GM21526 (cell line): ENCODE measurements around the gene VWA8.
"Not testable (repeated sequence)": the region's sequence is repeated elsewhere in the genome, so short reads cannot be mapped to it uniquely, and the experiment has no call there.

Experiments
- ATAC-seq: cut with Tn5 transposase; IDR thresholded peaks from one replicate; pipeline ENCODE4 v1.9.1; 2021; ENCODE audit warnings: moderate library complexity; ENCODE audit not compliant: unreplicated experiment, low FRiP score

Gene VWA8

DNA sequence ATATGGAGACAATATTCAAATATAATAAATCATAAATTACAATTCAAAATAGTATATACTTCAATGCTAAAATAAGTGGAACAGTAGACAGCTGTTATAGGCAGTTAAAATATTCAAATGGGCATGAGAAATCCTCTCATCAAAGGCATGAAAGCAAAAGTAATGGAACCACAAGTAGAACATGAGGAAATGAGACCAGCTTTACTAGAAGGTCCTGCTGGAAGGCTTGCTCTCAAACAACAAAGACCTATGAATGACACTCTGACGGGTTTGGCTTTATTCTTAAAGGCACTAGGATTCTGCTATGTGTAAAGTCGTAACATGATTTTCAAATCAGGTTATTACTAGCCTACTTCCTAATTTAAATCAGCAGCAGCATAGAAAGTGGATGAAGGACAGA lies 148.1 kb downstream of the VWA8 start:
- no peak for ATAC-seq

DNA sequence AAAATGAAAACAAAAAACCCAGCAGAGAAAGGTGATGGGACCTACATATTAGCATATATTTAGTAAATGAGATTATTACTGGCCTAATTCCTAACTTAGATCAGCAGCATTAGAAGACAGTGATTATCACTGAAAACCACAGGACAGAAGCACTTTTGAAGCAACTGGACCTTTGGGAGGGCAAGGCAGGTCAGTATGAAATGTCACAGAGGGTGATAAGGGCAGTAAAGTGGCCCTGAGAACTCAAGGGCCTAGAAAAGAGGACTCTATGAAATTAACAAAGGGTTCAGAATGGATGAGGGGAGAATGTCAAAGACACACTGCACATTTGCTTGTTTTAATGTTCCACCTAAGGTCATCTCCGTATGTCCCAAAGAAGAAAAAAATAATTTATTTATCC lies 148.7 kb downstream of the VWA8 start:
- ATAC-seq: no peak

DNA sequence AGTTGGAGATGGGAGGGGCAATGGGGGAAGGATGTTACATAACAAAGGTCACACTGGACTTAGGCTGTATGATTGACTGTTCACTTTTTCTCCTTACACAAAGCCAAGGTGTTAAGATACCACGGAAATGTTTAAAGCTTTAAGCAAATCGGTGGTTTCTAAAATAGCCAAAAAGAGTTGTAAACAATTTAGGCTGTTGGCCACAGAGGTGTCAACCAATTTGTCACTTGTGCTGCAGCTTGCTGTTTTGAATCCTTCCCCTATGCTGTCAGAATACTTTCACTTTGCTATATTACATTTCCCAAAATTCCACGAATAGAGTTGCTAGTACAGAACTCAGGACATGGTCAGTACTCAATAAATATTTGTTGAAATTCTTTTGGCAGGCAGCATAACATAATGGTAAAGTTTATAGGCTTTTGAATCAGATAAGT lies 149.3 kb downstream of the VWA8 start:
- ATAC-seq: no peak

DNA sequence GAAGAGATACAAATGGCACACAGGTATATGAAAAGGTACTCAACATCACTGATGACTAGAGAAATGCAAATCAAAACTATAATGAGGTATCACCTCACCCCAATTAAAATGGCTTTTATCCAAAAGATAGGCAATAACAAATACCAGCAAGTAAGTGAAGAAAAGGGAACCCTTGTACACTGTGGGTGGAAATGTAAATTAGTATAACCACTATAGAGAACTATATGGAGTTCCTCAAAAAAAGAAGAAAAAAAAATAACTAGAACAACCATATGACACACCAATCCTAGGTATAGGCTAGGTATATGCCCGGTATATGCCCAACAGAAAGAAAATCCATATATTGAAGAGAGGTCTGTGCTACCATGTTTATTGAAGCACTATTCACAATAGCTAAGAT lies 150.9 kb downstream of the VWA8 start:
- no peak for ATAC-seq

DNA sequence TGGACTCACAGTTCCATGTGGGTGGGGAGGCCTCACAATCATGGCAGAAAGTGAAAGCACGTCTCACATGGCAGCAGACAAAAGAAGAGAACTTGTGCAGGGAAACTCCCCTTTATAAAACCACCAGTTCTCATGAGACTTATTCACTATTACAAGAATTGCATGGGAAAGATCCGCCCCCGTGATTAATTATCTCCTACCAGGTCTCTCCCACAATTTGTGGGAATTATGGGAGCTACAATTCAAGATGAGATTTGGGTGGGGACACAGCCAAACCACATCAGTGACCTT lies 157.5 kb downstream of the VWA8 start:
- not testable (repeated sequence) for ATAC-seq

DNA sequence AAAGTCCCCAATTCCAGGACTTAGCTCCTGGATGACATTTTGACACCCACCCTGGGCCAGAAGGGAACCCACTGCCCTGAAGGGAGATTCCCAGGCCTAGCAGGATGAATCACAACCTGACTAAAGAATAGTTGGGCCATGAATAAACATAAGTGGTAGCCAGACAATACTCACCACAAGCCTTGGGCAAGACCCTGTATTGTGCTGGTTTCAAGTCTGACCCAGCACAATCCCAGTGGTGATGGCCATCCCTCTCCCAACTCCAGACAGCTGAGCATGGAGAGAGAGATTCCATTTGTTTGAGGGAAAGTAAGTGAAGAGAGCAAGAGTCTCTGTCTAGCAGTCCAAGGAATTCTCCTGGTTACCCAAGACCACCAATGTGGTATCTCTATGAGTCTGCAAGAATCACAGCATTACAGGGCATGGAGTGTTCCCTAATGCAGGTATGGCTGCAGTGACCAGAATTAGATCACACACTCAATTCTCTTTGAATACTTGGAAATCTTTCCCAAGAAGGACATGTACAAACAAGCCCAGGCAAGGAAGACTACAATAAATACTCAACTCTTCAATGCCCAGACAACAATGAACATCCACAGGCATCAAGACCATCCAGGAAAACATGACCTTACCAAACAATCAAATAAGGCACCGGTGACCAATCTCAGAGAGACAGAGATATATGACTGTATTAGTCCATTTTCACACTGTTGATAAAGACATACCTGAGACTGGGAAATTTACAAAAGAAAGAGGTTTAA lies 158.0 kb downstream of the VWA8 start:
- ATAC-seq: no peak

DNA sequence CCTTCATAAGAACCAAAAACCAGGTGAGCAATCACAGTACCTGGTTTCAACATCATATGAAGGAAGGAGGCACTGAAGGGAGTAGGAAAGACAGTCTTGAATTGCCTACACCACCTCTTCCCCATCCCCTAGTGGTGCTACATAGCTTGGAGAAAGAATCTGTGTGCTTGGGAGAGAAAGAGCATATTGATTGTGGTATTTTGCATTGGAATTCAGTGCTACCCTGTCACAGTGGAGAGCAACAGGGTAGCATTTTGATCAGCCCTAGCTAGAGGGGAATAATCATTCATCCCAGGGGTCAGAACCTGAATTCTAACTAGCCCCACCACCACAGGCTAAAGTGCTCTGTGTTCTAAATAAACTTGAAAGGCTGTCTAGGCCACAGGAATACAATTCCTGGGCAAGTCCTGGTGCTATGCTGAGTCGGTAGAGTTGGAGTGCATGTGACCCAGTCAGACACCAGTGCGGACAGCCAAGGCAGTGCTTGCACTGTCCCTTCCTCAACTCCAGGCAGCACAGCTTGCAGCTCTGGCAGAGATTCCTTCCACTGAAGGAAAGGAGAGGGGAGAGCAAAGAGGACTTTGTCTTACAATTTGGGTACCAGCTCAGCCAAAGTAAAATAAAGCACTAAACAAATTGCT lies 158.7 kb downstream of the VWA8 start:
- ATAC-seq: no peak

DNA sequence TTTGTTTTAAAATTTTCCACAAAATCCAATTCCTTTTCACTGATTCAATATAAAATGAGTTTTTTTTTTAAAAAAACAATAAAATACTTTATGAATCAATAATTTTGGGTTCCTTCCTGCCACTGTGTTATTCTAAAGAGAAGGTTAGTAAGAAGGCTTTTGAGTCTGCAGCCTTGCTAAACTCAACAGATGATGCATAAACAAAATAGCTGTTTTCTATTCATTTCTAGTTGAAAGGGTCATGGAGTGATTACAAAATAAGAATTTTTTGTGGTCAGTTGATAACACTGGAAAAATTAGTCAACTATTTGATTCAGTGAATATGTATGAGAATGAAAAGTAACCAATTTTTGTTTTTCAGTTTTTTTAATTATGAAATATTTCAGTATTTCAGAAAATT lies 169.9 kb downstream of the VWA8 start:
- no peak for ATAC-seq

DNA sequence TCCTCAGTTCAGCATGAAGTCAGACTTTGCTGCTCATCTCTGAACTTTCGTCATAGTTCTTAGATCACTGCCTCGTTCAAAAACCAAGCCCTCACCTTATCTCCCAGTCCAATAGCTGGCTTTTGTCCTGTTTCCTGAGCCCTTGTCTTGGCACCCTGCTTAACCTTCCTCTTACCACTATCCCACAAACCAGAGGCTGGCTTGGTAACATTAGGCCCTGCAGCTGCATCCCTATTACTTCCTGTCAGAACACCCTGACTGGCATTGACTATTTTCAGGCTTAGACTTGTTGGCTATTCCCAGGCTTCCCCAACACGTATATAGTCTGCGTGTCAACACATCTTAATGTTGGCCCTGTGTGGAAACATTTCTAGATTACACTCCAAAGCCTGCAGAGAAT lies 172.4 kb downstream of the VWA8 start:
- no peak for ATAC-seq

DNA sequence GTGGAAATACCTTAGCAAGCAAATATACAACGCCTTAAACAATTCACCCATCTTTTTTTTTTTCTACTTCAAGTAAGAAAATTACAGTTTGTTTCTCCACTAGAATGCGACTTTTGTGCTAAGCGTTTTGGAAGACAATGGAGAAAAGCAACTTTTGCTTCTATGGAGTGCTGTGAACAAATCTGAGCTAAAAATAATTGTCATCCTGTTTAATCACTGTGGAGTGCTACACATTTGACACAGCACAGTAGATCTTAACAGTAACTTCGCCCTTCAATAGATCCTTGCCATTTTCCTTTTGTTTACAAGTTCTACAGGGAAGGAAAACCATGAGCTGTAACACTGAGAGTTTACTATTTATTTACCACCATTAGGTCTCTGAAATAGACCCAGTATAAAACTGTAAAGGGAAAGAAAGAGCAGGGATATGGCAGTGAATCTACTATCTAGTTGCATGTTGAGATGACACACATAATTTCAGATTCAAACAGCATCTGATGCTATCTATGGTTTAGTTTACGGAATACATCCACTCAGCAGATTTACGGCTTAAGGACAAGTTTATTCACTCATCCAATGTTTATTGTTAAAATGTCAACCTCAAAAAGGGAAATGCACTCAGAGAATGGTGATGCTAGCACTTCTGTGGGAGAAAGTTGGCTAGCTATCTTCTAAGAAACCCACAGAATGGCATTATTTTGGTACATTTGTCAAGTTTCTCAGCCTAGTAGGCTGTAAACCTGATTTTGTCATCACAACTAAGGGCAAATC lies 175.3 kb downstream of the VWA8 start:
- no peak for ATAC-seq

DNA sequence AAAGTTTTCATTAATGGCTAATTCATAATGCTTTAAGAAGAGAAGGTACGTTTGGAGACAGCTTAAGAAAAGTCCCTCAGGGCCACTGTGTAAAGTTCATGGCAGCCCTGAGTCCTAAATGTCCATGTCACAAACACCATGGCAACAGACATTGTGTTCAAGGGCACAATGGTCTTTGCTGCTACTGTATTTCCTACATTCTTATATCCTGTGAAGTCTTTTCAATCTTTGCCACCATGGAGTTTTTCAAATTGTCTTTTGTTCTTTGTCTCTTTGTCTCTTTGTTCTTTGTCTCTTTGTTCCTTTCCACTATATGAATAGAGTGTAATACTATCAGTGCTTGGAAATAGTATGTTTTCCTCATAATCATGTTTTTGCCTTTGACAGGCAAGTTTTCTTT lies 178.8 kb downstream of the VWA8 start:
- no peak for ATAC-seq

DNA sequence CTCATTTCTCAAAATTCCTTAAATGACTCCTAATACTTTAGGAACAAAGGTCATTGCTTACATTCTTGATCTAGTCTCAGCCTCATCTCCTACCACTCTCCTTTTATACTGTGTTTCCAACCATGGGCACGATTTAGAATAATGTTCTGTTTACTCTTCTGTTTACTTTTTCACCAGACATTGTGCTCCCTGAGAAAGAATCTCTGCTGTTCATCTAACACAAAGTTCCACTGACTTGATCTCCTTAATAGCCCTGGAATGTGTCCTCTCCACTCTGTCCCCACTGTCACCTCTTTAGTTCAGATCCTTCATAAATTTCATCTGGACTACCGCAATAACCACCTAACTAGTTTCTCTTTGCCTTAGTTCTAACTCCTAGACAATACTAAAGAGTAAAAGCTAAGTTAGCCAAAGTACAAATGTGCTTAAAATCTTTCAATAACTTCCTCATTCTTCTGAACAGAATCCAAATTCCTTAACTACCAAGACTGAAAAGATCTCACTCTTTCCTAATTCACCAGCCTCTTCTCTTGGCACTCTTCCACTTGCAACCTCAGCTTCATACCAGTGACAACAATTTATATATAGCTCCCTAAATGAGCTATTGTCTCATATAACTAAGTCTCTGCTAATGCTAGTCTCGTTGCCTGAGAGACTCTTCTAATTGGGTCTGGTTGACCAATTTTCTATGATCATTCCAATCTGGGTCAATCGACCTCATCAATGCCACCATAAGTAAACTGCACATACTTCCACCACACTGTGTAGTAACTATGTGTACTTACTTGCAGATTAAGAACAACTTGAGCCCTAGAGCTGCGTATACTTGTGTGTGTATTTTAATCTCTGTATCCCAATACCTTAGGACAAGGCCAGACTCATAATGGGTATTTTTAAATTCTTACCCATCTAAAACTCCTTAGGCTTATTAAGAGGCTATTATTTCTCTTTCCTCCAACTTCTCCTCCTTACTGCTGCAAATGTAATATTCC lies 179.9 kb downstream of the VWA8 start:
- no peak for ATAC-seq

DNA sequence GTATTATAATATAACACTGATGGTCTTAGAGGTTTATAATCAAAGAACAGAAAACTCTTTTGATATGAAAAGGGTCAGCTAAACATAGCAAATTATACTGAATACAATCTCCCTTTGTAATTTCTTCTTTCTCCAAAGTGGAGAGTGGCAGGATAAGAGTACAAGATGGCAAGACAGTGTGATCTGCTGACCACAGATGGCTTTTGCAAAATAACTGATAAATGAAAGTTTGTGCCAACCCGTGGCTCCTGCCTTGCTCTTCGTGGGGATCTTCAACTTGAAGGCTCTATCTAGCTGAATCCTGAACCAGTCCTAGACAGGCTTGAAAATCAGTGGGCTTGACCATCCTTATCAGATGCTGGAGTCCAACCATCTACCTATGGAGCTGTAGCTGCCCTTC lies 185.7 kb downstream of the VWA8 start:
- ATAC-seq: no peak

DNA sequence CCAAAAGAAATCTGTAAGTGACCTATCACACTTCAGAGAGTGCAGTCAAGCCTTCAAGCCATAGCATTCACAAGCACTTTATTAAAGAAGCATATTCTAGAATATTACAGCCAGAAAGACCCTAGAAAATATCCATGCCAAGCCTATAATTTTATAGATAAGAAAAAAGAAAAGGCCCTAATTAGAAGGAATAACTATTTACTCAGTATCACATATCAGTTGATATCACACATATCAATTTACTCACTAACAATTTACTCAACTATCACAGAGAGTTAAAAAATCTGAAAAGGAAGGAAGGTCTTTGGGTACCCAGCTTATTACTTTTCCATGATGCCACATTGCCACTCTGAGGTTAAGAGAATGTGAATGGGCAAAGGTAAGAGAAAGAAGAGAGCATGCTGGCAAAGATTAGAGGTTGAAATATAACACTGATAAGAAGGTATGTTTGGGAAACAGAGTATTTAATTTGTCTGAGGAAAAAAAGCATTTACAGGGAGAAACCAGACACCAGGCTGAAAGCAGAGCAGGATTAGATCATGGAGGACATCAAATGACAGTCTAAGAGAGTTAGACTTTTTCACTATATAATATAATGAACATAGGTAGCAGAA lies 186.2 kb downstream of the VWA8 start:
- ATAC-seq: no peak

DNA sequence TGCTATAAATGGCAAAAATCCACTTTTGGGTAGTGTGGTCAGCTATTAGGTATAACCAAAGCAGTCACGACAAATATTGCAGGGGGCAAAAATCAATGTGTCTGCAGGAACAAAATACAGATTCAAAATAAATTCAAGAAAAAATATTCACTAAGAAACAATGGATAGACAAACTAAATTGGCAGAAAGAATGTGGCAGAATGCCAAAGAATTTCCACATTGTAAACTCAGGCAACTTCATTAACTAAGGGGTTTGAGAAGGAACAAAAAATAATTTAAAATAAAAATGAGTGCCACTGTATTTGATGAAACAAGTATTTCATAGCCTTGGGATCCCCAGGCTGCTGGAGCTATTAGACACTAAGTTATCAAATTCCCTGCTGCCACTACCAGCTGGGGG lies 193.1 kb downstream of the VWA8 start:
- no peak for ATAC-seq

DNA sequence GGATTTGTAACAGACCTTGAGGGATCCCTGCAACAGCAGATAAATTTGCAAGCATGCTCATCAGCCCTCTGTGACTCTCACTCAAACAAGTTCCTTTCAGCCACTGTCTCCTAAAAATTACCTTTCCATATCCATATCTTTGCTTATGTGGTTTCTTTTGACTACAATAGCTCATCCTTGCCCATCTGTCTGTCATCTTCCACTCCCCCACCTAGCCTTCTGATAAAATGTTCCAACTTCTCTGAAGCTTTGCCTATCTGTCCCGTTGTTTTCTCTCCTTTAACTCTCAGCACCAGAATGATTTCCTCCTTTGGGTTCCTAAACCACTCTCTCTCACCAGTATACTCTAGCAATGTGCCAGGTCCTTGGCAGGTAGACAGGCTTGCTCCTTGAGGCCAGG lies 194.5 kb downstream of the VWA8 start:
- ATAC-seq: no peak

DNA sequence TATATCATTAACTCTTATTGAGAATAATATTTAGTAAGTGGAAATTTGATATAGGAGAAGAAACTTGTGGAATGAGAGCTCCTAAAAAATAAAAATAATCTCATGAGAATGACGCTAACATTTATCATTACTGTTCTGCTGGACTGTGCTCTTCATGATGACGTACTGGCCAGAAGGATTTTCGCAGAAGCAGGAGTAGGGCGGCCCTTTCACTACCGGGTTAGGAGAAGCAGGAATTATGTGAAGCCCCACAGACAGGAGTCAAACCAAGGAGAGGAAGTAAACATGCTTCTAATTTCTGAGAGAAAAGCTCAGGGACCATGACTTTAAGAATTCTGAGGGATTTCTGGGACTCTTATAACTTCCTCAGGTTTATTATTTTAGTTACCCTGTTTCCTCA lies 195.1 kb downstream of the VWA8 start:
- ATAC-seq: no peak

DNA sequence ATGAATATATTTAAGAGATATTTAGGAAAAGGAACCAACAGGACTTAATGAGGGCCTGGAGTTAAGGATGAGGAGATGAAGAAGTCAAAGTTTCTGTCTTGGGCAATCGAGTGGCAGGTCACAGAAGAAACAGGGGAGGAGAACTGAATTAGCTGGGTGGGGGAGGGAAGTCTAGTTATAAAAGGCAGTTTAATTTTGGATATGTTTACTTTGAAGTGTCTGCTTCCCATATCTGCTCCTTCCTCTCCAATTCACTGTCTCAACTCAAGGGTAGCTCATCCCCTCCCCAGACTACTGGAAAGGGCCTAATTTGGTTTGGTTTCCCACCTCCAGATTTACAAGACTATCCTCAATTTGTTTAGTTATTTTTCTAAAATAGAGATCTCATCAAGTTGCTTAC lies 195.9 kb downstream of the VWA8 start:
- ATAC-seq: no peak

DNA sequence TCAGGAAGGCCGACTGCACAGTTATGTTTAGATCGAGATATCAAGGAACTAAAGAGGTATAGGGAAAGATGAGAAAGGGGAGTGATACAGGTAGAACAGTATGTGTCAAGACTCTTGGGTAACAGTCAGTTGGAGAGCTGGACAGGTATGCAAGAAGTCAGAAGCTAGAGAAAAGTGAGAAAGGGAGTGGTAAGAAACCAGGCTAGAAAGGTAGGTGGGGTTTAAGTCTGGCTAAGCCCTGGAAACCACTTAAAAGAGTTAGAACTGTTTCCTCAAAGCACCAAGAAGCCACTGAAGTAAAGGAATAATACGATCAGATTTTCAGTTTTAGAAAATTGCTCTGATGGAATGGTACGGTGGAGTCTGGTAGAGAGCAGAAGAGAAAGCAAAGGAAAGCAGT lies 196.4 kb downstream of the VWA8 start:
- no peak for ATAC-seq

DNA sequence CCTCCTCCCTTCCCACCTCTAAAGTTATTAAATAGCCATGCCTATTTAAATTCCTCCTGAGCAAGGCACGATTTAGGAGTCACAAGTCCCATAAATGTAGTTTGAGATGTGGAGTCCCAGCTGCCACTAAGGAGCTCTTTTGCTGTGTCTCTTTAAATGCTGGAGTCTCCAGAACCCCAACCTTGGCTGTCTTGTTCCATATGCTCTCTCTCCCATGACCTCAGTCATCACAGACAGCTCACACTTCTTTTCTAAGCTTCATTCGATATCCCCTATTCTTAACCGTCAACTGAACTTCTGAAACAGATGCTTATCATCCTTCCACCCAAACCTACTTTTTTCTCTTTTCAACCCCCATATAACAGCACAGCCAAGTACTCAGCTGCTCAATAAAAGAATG lies 197.1 kb downstream of the VWA8 start:
- no peak for ATAC-seq
